HG02623 (cell line): ENCODE results near the gene CLPSL1.
A peak's percentile ranks its signal among the peaks of the same experiment; 100 is the strongest.
"Not testable (repeated sequence)": the region's sequence is repeated elsewhere in the genome, so short reads cannot be mapped to it uniquely, and the experiment has no call there.

ENCODE experiments used
- ATAC-seq: cut with Tn5 transposase; IDR thresholded peaks from one replicate; pipeline ENCODE4 v1.9.1; 2021; ENCODE audit warnings: moderate library complexity; ENCODE audit not compliant: unreplicated experiment

Gene CLPSL1

GRCh38 chr6:35780719-35781118 is at the start of gene CLPSL1:
CLPSL1 (plus strand) TSS chr6:35781019; CDS start chr6:35781111, 92 bp downstream.
- ATAC-seq = no peak

- ATAC-seq = peak; percentile 35
Measured at GRCh38 chr6:35731414-35731735, 49.4 kb upstream of the CLPSL1 start.

GRCh38 chr6:35731736-35732532 is 48.9 kb upstream of the CLPSL1 start:
- peak; percentile 38 for ATAC-seq

- no peak for ATAC-seq
Measured at GRCh38 chr6:35733633-35734032, 47.2 kb upstream of the CLPSL1 start.

- not testable (repeated sequence) for ATAC-seq
Measured at GRCh38 chr6:35734319-35734718, 46.5 kb upstream of the CLPSL1 start.

GRCh38 chr6:35735452-35735851 is 45.4 kb upstream of the CLPSL1 start:
- no peak for ATAC-seq

- no peak for ATAC-seq
Measured at GRCh38 chr6:35736253-35736894, 44.4 kb upstream of the CLPSL1 start.

GRCh38 chr6:35736982-35737412 is 43.8 kb upstream of the CLPSL1 start, which contains the start of gene ARMC12:
ARMC12 (plus strand) TSS chr6:35737032; CDS start chr6:35737109, 77 bp downstream.
- no peak for ATAC-seq

- ATAC-seq = peak; percentile 46
Measured at GRCh38 chr6:35737413-35738211, 43.2 kb upstream of the CLPSL1 start.

- ATAC-seq = no peak
Measured at GRCh38 chr6:35739645-35740524, 40.9 kb upstream of the CLPSL1 start.

GRCh38 chr6:35742842-35743241 is 38.0 kb upstream of the CLPSL1 start:
- no peak for ATAC-seq

GRCh38 chr6:35745509-35745908 is 35.3 kb upstream of the CLPSL1 start:
- ATAC-seq = no peak

GRCh38 chr6:35746516-35746915 is 34.3 kb upstream of the CLPSL1 start:
- no peak for ATAC-seq

GRCh38 chr6:35747877-35748276 is 32.9 kb upstream of the CLPSL1 start:
- ATAC-seq = no peak

GRCh38 chr6:35750557-35750956 is 30.3 kb upstream of the CLPSL1 start:
- ATAC-seq = no peak

GRCh38 chr6:35751594-35751993 is 29.2 kb upstream of the CLPSL1 start:
- no peak for ATAC-seq

GRCh38 chr6:35752330-35752729 is 28.5 kb upstream of the CLPSL1 start:
- ATAC-seq = no peak

- ATAC-seq = no peak
Measured at GRCh38 chr6:35754452-35755277, 26.2 kb upstream of the CLPSL1 start.

- no peak for ATAC-seq
Measured at GRCh38 chr6:35755278-35755924, 25.4 kb upstream of the CLPSL1 start.
